ENCODE results near the gene ABCB8. TPM values are rescaled to one million over a fixed set of nuclear protein-coding genes. Genes with fewer than 3 reads are reported as not detected.

The ABCB8 gene
- 81.6 and 97.8 TPM in 2 replicates for total RNA-seq (2014; rRNA removed; shearing (Covaris generic))

DNA sequence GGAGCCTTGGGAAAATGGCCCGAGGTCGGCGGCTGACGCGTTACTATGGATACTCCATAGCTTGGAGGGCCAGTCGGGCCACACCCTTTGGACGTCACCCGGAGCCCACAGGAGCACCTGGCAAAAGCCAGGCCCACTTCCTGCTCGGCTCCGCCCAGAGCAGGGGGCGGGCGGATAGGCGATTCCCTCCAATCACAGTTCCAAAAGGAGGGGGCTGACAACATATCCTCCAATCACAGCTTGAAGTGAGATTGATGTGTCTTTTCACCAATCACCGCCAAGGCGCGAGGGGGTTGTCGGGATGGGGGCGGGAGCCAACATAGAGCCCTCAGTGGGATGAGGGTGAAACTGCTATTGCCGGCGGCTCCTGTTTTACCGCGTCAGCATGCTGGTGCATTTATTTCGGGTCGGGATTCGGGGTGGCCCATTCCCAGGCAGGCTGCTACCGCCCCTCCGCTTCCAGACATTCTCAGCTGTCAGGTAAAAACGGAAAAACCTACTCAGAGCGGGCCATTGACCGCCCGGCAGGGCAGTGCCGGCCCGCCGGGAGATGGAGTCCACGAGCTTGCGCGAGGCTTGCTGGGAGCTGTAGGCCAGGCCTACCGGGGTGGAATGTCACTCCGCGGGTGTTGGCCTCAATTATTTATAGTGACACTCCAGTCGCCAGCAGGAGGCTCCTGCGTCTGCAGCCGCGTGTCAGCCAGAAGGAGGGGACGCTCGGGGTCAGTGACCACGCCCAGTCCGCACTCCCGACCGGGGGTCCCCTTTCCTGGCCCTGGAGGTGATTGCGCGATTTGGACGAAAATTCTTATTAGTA is at the start of gene ABCB8:
ABCB8 (plus strand) TSS at position 320 of the 817 bp plus-strand sequence; CDS start at position 386, 66 bp downstream.
- DNase-seq (ENCODE audit: low spot score), result peak; percentile 100

DNA sequence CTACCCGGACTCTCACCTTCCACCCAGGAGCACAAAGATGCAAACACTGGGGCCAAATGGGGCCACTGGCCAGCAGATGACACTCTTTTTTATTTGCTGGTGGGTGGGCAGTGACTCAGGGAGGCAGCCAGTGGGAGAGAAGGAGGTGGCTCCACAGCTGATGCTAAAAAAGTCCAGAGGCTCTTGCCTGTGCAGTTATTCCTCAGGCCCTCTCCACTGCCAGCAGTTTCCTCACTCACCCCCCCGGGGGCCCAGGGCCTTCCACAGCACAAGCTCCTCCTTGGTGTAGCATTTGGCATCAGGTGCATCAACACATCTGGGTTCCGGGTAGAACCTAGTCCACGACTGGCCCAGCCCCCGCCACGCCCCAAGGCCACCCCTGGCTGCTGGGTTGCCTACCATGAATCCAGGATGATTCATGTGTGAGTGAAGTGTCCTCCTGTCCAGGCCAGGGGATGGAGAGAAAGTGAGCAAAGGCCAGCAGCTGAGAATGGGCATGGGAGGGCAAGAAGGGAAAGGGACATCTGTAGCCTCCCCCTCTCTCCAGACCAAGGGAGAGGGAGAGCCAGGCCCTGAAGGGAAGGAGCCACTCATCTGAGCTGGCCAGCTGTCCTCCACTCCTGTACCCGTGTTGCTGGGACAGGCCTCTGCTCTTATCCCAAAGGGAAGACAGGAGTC is 48.4 kb upstream of the ABCB8 start:
- DNase-seq (ENCODE audit: low spot score), result no peak

DNA sequence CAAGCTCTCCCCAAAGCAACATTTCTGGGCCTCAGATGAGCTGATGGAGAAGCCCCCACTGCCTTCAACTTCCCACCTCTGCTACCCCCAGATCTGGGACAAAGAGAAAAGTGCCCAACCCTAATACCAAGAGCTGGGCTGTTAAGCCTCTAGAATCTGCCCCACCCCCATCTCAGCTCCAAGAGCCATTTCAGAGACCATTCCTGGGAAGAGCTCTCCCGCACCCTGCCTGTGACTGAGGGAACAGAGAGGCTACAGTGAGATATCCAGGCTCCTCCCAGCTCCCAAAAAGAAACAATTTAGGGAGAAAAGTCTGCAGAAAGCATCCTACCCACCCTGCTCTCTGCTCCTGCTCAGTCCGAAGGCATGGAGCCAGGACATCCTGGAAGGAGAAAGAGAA is 47.6 kb upstream of the ABCB8 start:
- no peak for DNase-seq (ENCODE audit: low spot score)

DNA sequence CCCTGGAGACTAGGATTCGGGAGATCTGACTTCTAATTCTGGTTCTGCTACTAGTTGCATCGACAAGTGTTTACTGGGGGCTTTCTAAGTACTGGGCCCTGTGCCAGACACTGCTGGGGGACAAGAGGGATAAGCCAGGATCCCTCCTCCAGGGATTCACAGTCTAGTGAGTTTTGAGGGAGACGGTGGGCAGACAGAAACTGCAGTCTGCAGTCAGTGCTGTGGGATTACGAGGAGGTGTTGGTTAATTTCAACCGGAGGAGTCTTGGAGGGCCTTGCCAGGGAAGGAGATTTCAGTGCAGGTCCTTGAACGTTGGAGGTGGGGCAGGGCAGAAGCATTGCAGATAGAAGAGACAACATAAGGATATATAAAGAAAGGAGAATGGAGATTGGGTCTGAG is 46.6 kb upstream of the ABCB8 start:
- DNase-seq (ENCODE audit: low spot score), result no peak

DNA sequence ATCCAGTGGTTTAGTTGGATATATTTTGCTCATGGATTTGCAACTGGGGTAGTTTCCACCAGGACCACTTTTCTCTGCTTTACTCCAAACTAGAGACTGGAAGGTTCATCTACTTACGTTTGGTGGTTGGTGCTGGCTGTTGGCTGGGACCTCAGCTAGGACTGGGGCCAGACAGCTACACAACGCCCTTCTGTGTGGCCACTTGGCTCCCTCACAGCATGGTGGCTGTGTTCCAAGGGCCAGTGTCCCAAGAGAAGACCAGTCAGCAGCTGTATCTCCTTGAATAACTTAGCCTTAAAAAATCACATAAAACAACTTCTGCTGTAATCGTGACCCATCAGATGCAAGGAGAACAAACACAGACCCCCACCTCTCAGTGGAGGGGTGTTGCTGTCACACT is 45.9 kb upstream of the ABCB8 start:
- no peak for DNase-seq (ENCODE audit: low spot score)

DNA sequence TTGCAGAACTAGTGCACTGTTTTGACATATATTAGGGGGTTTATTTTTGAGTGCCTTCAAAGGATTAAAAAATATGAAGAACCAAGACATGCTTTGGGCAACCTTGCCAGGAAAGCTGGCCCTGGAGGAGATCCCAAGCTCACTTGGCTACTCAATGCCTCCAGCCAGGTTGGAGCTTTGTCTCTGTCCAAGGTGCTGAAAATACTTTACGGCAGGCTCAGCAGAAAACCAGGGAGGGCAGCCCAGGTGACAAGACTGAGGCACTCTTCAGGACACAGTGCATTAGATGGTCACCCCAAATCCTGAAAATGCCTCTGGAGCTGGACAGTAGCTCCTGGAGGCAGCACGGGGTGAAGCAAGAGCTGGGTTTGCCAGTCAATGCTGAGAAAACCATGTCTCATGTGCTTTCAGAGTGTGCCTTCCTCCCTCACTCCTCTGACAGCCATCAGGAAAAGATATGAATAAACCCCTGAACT is 44.3 kb upstream of the ABCB8 start:
- DNase-seq (ENCODE audit: low spot score), result peak; percentile 84

DNA sequence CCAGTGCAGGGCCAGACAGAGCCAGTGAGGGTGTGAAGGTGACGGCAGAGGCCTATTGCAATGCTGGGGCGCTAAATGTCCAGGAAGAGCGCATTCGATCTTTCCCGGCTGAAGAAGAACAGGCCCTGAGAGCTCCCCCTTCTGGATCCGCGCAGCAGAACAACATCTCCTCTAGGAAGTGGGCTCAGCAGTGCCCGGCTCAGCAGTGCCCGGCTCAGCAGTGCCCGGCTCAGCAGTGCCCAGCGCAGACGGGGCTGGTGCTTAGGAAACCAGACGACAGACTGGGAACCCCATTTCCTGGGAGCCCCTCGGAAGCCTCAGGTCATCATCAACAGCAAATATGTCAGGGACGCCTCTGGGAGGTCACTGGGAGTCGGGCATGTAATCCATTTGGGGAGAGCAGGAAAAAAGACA is 42.1 kb upstream of the ABCB8 start:
- peak; percentile 91 for DNase-seq (ENCODE audit: low spot score)

DNA sequence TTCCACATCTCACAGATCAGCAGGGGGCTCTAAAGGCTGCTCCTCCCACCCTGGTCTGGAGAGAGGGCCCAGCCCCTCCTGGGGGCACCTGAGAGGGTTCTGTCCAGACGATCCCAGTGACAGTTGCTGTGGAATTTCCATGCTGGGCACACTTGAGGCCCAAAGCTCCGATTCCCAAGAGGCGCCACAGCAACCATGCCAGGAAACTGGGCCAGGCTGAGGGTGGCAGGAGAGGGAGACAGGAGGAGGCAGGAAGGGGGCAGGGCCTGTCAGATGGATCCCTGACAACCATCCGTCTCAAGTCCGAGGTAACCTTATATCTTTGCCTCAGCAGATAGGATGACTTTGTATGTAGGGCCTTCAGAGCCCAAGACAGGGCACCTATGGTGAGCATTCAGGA is 41.7 kb upstream of the ABCB8 start:
- DNase-seq (ENCODE audit: low spot score), result no peak

DNA sequence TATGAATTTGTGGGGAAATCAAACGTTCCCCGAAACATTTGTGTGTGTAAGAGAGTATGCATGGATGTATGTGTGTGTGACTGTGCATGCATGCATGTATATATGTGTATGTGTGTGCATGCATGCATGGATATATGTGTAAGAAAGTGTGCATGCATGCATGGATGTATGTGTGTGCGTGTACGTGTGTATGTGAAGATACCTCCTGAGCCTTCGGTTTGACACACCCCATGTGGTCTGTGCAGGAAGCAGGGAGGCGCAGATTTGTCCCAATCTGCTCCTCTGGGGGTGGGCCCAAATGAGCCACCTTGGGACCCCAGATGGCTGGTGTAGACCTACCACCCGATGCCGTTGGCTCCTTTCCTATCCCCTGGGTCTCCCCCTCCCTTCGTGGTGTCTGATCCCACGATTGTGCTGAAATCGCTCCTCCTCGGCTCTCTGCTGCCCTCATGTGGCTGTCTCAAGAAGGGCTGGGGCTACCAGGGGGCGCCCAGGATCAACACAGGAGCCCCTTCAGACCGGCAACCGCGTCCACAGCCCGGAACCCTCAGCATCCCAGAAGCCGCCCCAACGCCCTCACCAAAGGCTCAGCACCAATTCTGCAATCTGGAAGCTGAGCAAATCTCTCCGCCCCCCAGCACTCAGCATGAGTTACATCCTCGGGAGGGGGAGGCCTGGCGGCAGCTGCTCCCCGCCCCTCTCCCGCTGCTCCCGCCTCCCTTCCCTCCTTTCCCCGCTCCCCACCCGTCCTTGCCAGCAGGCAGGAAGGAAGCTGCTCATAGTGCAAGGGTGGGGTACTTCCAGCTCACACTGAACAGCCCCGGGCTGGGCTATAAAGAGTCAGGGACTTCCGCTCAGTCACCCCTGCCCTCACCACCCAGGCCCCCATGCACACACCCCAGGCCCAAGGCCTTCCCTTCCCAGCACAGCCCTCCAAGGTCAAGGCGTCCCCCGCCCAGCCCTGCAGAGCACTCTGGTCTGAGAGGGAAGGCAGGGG is 39.7 kb upstream of the ABCB8 start:
- DNase-seq (ENCODE audit: low spot score), result peak; percentile 61

DNA sequence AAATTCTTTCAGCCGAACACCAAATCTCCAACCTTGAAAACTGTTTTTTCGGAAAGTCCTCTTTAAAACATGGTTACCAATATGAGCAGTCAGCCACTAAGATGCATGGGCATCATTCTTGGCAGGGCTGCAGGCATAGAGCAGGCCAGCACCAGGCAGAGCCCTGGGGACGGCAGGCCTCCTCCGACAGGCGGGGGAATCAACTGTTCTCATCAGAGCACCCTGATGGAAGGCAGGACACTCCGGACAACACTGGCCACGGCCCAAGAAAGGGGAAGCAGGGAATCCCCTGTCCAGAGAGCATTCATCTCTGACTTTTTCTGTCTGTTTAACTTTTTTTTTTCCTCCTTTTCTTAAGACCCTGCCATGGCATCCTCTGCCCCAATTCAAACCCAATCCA is 38.8 kb upstream of the ABCB8 start:
- no peak for DNase-seq (ENCODE audit: low spot score)

DNA sequence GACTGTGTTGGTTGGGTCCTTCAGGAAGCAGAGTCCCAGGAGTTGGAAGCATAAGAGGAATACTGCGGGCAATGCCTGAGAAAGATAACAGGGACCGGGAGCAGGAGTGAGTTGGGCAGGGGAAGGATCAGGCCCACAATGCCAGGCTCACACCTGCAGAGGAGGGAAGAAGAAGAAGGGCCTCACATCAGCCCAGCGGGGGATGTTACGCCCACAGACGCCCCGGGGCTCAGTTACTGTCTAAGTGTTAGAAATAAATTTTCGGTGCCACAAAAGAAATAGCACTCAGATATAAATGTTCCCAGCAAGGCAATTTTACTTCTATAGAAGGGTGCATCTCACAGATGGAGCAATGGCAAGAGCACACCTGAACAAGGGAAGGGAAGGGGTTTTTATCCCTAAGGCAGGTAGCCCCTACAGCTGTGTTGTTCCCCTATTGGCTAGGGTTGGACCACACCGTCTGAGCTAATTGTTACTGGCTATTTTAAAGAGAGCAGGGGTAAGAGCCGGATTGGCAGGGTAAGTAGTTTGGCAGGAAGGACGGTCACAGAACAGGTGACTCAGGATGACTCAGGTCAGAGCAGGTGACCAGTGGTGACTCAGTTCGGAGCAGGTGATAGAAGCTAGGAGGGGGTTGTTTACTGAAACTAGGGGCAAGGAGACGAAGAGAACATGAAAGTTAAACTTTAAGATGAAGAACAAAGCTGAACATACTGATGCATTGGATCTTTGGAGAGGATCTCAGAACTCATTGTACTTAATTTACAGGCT is 37.6 kb upstream of the ABCB8 start, which contains the start of gene NOS3:
NOS3 (plus strand) TSS at position 602 of the 771 bp plus-strand sequence. CDS start 2,787 bp downstream, outside the sequence.
- no peak for DNase-seq (ENCODE audit: low spot score)

DNA sequence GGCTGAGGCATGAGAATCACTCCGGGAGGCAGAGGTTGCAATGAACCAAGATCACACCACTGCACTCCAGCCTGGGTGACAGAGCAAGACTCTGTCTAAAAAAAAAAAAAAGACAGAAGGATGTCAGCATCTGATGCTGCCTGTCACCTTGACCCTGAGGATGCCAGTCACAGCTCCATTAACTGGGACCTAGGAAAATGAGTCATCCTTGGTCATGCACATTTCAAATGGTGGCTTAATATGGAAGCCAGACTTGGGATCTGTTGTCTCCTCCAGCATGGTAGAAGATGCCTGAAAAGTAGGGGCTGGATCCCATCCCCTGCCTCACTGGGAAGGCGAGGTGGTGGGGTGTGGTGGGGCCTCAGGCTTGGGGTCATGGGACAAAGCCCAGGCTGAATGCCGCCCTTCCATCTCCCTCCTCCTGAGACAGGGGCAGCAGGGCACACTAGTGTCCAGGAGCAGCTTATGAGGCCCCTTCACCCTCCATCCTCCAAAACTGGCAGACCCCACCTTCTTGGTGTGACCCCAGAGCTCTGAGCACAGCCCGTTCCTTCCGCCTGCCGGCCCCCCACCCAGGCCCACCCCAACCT is 36.1 kb upstream of the ABCB8 start:
- DNase-seq (ENCODE audit: low spot score), result no peak

DNA sequence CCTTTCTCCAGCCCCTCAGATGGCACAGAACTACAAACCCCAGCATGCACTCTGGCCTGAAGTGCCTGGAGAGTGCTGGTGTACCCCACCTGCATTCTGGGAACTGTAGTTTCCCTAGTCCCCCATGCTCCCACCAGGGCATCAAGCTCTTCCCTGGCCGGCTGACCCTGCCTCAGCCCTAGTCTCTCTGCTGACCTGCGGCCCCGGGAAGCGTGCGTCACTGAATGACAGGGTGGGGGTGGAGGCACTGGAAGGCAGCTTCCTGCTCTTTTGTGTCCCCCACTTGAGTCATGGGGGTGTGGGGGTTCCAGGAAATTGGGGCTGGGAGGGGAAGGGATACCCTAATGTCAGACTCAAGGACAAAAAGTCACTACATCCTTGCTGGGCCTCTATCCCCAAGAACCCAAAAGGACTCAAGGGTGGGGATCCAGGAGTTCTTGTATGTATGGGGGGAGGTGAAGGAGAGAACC is 35.4 kb upstream of the ABCB8 start:
- DNase-seq (ENCODE audit: low spot score), result no peak

DNA sequence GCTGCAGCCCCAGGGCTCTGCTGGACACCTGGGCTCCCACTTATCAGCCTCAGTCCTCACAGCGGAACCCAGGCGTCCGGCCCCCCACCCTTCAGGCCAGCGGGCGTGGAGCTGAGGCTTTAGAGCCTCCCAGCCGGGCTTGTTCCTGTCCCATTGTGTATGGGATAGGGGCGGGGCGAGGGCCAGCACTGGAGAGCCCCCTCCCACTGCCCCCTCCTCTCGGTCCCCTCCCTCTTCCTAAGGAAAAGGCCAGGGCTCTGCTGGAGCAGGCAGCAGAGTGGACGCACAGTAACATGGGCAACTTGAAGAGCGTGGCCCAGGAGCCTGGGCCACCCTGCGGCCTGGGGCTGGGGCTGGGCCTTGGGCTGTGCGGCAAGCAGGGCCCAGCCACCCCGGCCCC is 34.7 kb upstream of the ABCB8 start:
- DNase-seq (ENCODE audit: low spot score), result no peak

DNA sequence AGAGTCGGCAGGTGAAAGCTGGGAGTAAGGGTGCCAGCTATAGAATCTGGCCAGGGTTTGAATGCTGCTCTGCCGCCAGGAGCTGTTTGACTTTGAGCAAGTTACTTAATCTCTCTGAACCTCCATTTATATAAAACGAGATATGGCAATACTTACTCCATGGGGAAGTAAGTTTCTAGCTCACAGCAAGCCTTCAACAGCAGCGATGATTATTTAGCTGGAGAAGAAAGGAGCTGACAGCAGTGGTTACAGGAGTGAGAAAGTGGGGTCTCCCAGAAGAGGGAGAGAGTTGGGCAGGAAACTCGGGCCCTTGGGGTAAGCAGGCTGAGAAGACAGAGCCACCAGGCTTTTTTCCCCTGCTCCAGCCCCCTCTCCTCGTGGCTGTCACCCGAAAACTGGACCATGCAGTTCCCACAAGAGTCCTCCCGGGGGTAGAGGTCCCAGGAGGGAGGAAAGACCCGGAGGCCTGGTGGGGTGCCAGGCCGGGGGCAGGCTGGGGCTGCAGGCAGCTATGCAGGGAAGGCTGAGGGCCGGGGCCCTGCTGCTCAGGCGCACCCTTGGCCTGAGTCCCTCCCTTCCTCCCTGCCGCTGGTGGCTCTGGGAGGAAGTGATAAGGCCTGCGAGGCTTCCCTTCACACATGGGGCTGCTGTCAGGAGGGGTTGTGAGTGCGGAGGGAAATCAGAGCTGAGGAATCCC is 34.0 kb upstream of the ABCB8 start:
- no peak for DNase-seq (ENCODE audit: low spot score)

DNA sequence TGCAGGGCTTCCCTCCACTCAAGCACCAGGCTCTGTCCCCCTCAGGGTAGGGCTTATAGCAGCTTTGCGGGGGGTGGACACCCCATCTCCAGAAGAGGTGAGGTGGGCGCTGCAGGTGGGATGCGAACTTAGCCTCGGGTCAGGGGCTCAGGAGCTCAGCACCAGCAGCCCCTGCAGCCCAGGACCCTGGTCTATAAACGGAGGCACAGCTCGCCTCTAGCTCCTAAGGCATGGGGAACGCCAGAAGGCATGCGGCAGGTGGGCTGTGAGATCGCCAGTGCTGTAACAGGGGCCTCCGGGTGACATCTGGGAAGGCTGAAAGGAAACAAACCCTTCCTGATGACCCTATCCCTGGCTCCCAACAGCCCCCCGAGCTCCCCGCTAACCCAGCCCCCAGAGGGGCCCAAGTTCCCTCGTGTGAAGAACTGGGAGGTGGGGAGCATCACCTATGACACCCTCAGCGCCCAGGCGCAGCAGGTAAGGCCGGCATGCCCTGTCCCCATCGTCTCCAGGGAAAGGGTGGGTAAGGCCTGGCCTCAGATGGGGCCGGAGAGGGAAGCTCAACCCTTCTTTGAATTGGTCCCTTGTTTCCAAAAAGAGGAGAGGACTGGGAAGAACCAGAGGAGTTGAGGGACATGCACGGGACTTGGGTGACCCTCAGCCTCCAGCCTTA is 33.3 kb upstream of the ABCB8 start:
- DNase-seq (ENCODE audit: low spot score), result no peak

DNA sequence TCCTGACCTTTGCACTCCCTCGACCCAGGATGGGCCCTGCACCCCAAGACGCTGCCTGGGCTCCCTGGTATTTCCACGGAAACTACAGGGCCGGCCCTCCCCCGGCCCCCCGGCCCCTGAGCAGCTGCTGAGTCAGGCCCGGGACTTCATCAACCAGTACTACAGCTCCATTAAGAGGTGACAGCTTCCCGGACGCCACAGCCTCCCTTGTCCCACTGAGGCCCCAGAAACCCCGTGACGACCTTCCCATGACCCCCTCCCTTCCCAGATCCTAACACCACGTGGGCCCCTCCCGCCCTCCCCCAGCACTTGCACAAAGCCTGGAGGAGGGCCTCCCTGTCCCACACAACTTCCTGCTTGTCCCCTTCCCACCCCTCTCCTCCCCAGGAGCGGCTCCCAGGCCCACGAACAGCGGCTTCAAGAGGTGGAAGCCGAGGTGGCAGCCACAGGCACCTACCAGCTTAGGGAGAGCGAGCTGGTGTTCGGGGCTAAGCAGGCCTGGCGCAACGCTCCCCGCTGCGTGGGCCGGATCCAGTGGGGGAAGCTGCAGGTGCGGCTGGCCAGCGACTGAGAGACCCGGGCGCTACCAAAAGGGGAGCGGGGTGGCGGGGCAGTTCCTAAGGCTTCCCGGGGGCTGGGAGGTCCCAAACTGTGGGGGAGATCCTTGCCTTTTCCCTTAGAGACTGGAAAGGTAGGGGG is 31.7 kb upstream of the ABCB8 start:
- DNase-seq (ENCODE audit: low spot score), result no peak

DNA sequence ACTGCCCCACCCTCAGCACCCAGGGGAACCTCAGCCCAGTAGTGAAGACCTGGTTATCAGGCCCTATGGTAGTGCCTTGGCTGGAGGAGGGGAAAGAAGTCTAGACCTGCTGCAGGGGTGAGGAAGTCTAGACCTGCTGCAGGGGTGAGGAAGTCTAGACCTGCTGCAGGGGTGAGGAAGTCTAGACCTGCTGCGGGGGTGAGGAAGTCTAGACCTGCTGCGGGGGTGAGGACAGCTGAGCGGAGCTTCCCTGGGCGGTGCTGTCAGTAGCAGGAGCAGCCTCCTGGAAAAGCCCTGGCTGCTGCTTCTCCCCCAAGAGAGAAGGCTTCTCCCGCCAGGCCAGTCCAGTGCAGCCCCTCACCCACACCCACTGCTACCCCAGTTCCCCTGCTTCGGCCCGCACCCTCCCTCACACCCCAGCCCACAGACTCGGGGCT is 31.2 kb upstream of the ABCB8 start:
- no peak for DNase-seq (ENCODE audit: low spot score)

All from HT-29 (cell line).